Measurements from ENCODE around the gene CYP27A1. TPM values are rescaled to one million over a fixed set of nuclear protein-coding genes. Genes with fewer than 3 reads are reported as not detected.

CYP27A1 gene
- total RNA-seq, 1 experiment from 2014 or later: 1.2 TPM

- no peaks in the 10 kb centered on the region for H3K4me1 ChIP-seq (ENCODE audit: insufficient read depth, low read length, poor library complexity, severe bottlenecking)
- POLR2A ChIA-PET (ENCODE audit: low non-redundant PET): no interaction called here
- no peaks in the 10 kb centered on the region for H3K9me3 ChIP-seq (ENCODE audit: low read depth, low read length, poor library complexity, severe bottlenecking)
- no peak overlapping the region for H3K4me3 ChIP-seq (ENCODE audit: low read depth, low read length, poor library complexity, severe bottlenecking)
- CTCF ChIA-PET: no interaction called here
- DNase-seq (ENCODE audit: low spot score): no peak
- no peak overlapping the region for H3K27ac ChIP-seq (ENCODE audit: low read depth, low read length, poor library complexity, severe bottlenecking)
- H3K36me3 ChIP-seq (ENCODE audit: insufficient read depth, low read length, poor library complexity, severe bottlenecking): no peaks in the 10 kb centered on the region
- BruUV-seq (replicated peaks): no TSS peak
- intact Hi-C loops (cut with micrococcal nuclease; ENCODE audit: unreplicated experiment): loop anchor here (5.0 to 10.0 kb wide), 5 partner anchors 133 to 577 kb away; partner anchors contain the start of genes AAMP, CTDSP1 and PNKD
- TF ChIP-seq, protein P1, sequence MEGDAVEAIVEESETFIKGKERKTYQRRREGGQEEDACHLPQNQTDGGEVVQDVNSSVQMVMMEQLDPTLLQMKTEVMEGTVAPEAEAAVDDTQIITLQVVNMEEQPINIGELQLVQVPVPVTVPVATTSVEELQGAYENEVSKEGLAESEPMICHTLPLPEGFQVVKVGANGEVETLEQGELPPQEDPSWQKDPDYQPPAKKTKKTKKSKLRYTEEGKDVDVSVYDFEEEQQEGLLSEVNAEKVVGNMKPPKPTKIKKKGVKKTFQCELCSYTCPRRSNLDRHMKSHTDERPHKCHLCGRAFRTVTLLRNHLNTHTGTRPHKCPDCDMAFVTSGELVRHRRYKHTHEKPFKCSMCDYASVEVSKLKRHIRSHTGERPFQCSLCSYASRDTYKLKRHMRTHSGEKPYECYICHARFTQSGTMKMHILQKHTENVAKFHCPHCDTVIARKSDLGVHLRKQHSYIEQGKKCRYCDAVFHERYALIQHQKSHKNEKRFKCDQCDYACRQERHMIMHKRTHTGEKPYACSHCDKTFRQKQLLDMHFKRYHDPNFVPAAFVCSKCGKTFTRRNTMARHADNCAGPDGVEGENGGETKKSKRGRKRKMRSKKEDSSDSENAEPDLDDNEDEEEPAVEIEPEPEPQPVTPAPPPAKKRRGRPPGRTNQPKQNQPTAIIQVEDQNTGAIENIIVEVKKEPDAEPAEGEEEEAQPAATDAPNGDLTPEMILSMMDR (conservative IDR thresholded peaks at IDR 0.05; ENCODE audit: low read depth, low read length): no peak
- TF ChIP-seq EZH2 (IDR thresholded peaks at IDR 0.05; ENCODE audit: borderline replicate concordance, low read depth, low read length, poor library complexity, severe bottlenecking): no peak
- no peaks in the 10 kb centered on the region for H3K27me3 ChIP-seq (replicated peaks; ENCODE audit: insufficient read depth, low read depth, low read length, poor library complexity)
These were observed 67.8 kb downstream of the CYP27A1 start for GRCh38 chr2:218849721-218850120.

- DNase-seq (ENCODE audit: low spot score): no peak
- Histone ChIP-seq H3K4me3 (ENCODE audit: low read depth, low read length, poor library complexity, severe bottlenecking) (no peak overlapping the region), H3K27ac (ENCODE audit: low read depth, low read length, poor library complexity, severe bottlenecking) (no peak overlapping the region), H3K27me3 (replicated peaks; ENCODE audit: insufficient read depth, low read depth, low read length, poor library complexity) (no peaks in the 10 kb centered on the region), H3K9me3 (ENCODE audit: low read depth, low read length, poor library complexity, severe bottlenecking) (no peaks in the 10 kb centered on the region), H3K36me3 (ENCODE audit: insufficient read depth, low read length, poor library complexity, severe bottlenecking) (no peaks in the 10 kb centered on the region), H3K4me1 (ENCODE audit: insufficient read depth, low read length, poor library complexity, severe bottlenecking) (no peaks in the 10 kb centered on the region)
- no TSS peak for BruUV-seq (replicated peaks)
- CTCF ChIA-PET: interaction anchor here (0.7 to 1.0 kb wide), 4 partner anchors 12 to 304 kb away, joined by 4 to 13 read pairs (median 8); no protein-coding TSS in a partner anchor
- TF ChIP-seq, protein P1 (conservative IDR thresholded peaks at IDR 0.05; ENCODE audit: low read depth, low read length): no peak
- no peak for TF ChIP-seq EZH2 (IDR thresholded peaks at IDR 0.05; ENCODE audit: borderline replicate concordance, low read depth, low read length, poor library complexity, severe bottlenecking)
- intact Hi-C loops (cut with micrococcal nuclease; ENCODE audit: unreplicated experiment): loop anchor here (5.0 to 10.0 kb wide), 3 partner anchors 132 to 444 kb away; no protein-coding TSS in a partner anchor
- POLR2A ChIA-PET (ENCODE audit: low non-redundant PET): no interaction called here
These were observed 68.8 kb downstream of the CYP27A1 start for GRCh38 chr2:218850796-218851195.

GRCh38 chr2:218851286-218851685, 69.3 kb downstream of the CYP27A1 start:
- H3K36me3 ChIP-seq (ENCODE audit: insufficient read depth, low read length, poor library complexity, severe bottlenecking): no peaks in the 10 kb centered on the region
- BruUV-seq (replicated peaks): no TSS peak
- no peak for DNase-seq (ENCODE audit: low spot score)
- H3K4me1 ChIP-seq (ENCODE audit: insufficient read depth, low read length, poor library complexity, severe bottlenecking): no peaks in the 10 kb centered on the region
- CTCF ChIA-PET: interaction anchor here (1.0 kb wide), 1 partner anchor 304 kb away, joined by 4 read pairs; no protein-coding TSS in a partner anchor
- intact Hi-C loops (cut with micrococcal nuclease; ENCODE audit: unreplicated experiment): loop anchor here (5.0 to 10.0 kb wide), 3 partner anchors 131 to 444 kb away; no protein-coding TSS in a partner anchor
- no peak overlapping the region for H3K27ac ChIP-seq (ENCODE audit: low read depth, low read length, poor library complexity, severe bottlenecking)
- no peak overlapping the region for H3K4me3 ChIP-seq (ENCODE audit: low read depth, low read length, poor library complexity, severe bottlenecking)
- H3K9me3 ChIP-seq (ENCODE audit: low read depth, low read length, poor library complexity, severe bottlenecking): no peaks in the 10 kb centered on the region
- no peak for TF ChIP-seq EZH2 (IDR thresholded peaks at IDR 0.05; ENCODE audit: borderline replicate concordance, low read depth, low read length, poor library complexity, severe bottlenecking)
- TF ChIP-seq, protein P1 (conservative IDR thresholded peaks at IDR 0.05; ENCODE audit: low read depth, low read length): no peak
- H3K27me3 ChIP-seq (replicated peaks; ENCODE audit: insufficient read depth, low read depth, low read length, poor library complexity): no peaks in the 10 kb centered on the region
- POLR2A ChIA-PET (ENCODE audit: low non-redundant PET): no interaction called here

All from A673 (cell line).